Coronary artery (tissue), 2 donors: Measurements from ENCODE around the gene INSYN2A.

Experiments used
- DNase-seq: peaks from one replicate; pipeline ENCODE4 v3.0.0-alpha.2; 2017; ENCODE audit warnings: low spot score
- H3K27ac ChIP-seq, 2 donors: fragments of 200-600 bp; sonication (generic); one replicate each; pipeline ENCODE4 v1.5.1; 2016 to 2019
- H3K4me3 ChIP-seq: fragments of 200-600 bp; sonication (generic); 2 replicates; pipeline ENCODE4 v1.5.1; 2016; ENCODE audit warnings: mild to moderate bottlenecking, moderate library complexity
- TF ChIP-seq, protein P1 (sequence below): fragments of 200-600 bp; sonication (generic); IDR thresholded peaks from one replicate; pipeline ENCODE4 v1.5.1; 2019; ENCODE audit warnings: antibody characterized with exemption

Gene INSYN2A

DNA sequence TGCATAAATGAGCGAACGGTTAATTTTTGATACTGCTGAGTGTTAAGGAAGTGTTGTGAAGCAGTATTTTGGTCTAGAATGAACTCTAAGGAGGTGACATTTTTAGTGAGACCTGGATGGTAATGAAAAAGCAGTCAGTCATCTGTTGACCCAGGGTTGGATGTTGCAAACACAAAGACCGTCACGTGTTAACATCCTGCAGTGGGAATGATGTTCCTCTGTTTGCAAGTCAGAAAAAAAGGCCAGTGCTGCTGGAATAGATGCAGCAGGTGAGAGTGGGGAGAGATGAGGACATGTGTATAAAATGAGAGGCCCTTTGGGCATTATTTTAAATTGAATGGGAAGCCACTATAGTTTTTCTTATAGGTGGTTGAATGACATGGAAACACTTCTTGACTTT, 39.3 kb downstream of the INSYN2A start:
- TF ChIP-seq, protein P1, sequence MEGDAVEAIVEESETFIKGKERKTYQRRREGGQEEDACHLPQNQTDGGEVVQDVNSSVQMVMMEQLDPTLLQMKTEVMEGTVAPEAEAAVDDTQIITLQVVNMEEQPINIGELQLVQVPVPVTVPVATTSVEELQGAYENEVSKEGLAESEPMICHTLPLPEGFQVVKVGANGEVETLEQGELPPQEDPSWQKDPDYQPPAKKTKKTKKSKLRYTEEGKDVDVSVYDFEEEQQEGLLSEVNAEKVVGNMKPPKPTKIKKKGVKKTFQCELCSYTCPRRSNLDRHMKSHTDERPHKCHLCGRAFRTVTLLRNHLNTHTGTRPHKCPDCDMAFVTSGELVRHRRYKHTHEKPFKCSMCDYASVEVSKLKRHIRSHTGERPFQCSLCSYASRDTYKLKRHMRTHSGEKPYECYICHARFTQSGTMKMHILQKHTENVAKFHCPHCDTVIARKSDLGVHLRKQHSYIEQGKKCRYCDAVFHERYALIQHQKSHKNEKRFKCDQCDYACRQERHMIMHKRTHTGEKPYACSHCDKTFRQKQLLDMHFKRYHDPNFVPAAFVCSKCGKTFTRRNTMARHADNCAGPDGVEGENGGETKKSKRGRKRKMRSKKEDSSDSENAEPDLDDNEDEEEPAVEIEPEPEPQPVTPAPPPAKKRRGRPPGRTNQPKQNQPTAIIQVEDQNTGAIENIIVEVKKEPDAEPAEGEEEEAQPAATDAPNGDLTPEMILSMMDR = no peak

GRCh38 chr10:127154831-127155620, 41.4 kb downstream of the INSYN2A start:
- H3K4me3 ChIP-seq = no peak overlapping the region
- no peak overlapping the region for H3K27ac ChIP-seq
- DNase-seq = no peak
- TF ChIP-seq, protein P1 = no peak

More for the DNA sequence above, 39.3 kb downstream of the INSYN2A start:
- DNase-seq = no peak
- no peak overlapping the region for H3K27ac ChIP-seq
- no peak overlapping the region for H3K4me3 ChIP-seq

DNA sequence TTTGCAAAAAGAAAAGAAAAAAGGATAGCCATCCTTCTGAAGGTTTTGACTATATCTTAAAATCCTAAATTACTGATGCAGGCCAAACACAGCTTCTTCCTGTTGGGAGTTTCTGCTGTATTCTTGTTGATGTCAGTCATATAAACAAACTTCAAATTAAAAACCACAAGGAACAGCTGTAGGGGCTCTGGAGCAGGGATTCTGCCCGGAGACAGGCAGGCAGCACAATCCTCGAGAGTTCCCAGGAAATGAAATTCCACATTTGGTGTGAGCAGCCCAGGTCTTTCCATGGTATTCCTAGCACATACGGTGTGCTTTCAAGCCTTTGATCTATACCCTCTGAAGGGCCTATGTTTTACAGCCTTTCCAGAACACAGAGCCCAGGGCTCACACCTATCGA, 43.2 kb downstream of the INSYN2A start:
- no peak for DNase-seq
- Histone ChIP-seq H3K4me3 (no peak overlapping the region), H3K27ac (no peak overlapping the region)
- TF ChIP-seq, protein P1 = no peak

GRCh38 chr10:127151981-127152699, 44.3 kb downstream of the INSYN2A start:
- DNase-seq = no peak
- no peak overlapping the region for H3K4me3 ChIP-seq
- H3K27ac ChIP-seq = no peak overlapping the region
- TF ChIP-seq, protein P1 = no peak

- no peak overlapping the region for H3K27ac ChIP-seq
- H3K4me3 ChIP-seq = no peak overlapping the region
- DNase-seq = no peak
- TF ChIP-seq, protein P1 = no peak
These were observed 44.9 kb downstream of the INSYN2A start for GRCh38 chr10:127151541-127151940.

DNA sequence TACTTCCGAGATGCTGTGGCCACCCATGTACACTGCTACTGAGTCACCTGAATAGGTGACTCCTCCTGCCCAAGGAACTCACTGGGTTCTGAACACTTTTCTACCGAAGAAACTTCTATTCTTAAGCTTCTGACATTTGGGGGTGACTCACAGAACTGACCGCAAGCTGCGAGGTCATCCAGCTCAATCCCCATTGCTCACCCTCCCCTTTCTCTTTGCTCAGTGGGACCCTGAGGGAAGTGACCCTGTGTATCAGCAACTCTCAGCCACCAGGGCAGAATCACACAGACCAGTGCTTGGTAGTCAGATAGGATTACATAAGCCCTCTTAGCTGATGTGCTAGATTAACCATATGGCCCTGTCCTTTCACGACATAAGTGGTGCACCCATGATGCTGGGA, 46.3 kb downstream of the INSYN2A start:
- H3K27ac ChIP-seq = no peak overlapping the region
- DNase-seq = no peak
- H3K4me3 ChIP-seq = no peak overlapping the region
- TF ChIP-seq, protein P1 = no peak
